NCI-H187 (cell line): Measurements from ENCODE around the gene EMC8.
"Not testable (repeated sequence)": the region's sequence is repeated elsewhere in the genome, so short reads cannot be mapped to it uniquely, and the experiment has no call there.

ENCODE experiments used
- DNase-seq, 2 experiments: peaks; one replicate each; lab custom pipeline; 2025; lab: John Stamatoyannopoulos, UW

Gene EMC8

GRCh38 chr16:85812811-85813700, 13.7 kb upstream of the EMC8 start:
- no peak for DNase-seq

GRCh38 chr16:85812031-85812807, 12.9 kb upstream of the EMC8 start:
- DNase-seq: no peak

GRCh38 chr16:85810742-85811115, 11.4 kb upstream of the EMC8 start:
- no peak for DNase-seq

GRCh38 chr16:85810097-85810741, 10.9 kb upstream of the EMC8 start:
- no peak for DNase-seq

GRCh38 chr16:85809645-85810044, 10.3 kb upstream of the EMC8 start:
- no peak for DNase-seq

- DNase-seq: no peak
Measured at GRCh38 chr16:85808926-85809325, 9.6 kb upstream of the EMC8 start.

- not testable (repeated sequence) for DNase-seq
Measured at GRCh38 chr16:85808104-85808503, 8.8 kb upstream of the EMC8 start.

- DNase-seq: not testable (repeated sequence)
Measured at GRCh38 chr16:85807340-85807739, 8.0 kb upstream of the EMC8 start.

- no peak for DNase-seq
Measured at GRCh38 chr16:85806539-85806938, 7.2 kb upstream of the EMC8 start.

GRCh38 chr16:85805442-85806045, 6.2 kb upstream of the EMC8 start:
- DNase-seq: no peak

GRCh38 chr16:85803570-85803969, 4.2 kb upstream of the EMC8 start:
- DNase-seq: no peak

GRCh38 chr16:85800321-85800669, 951 bp upstream of the EMC8 start:
- no peak for DNase-seq

- DNase-seq: no peak
Measured at GRCh38 chr16:85798901-85799496, 345 bp downstream of the EMC8 start.

- no peak for DNase-seq
Measured at GRCh38 chr16:85798283-85798776, 1.0 kb downstream of the EMC8 start.

- no peak for DNase-seq
Measured at GRCh38 chr16:85796599-85796998, 2.7 kb downstream of the EMC8 start.

GRCh38 chr16:85796152-85796551, 3.2 kb downstream of the EMC8 start:
- no peak for DNase-seq

GRCh38 chr16:85794696-85795095, 4.6 kb downstream of the EMC8 start:
- DNase-seq: no peak

- DNase-seq: no peak
Measured at GRCh38 chr16:85793662-85794298, 5.6 kb downstream of the EMC8 start.

- DNase-seq: no peak
Measured at GRCh38 chr16:85789773-85790172, 9.6 kb downstream of the EMC8 start.

GRCh38 chr16:85788819-85789218, 10.5 kb downstream of the EMC8 start:
- no peak for DNase-seq

- DNase-seq: no peak
Measured at GRCh38 chr16:85785927-85786326, 13.4 kb downstream of the EMC8 start.
